ENCODE data around the gene LDAF1. TPM values are rescaled to one million over a fixed set of nuclear protein-coding genes. Genes with fewer than 3 reads are reported as not detected.

Gene LDAF1
- total RNA-seq, 1 experiment from 2014 or later = 5.9 TPM

GRCh38 chr16:21222495-21223337, 64.2 kb downstream of the LDAF1 start:
- no peak for TF ChIP-seq EZH2 (IDR thresholded peaks at IDR 0.05; ENCODE audit: borderline replicate concordance, low read depth, low read length, poor library complexity, severe bottlenecking)
- TF ChIP-seq CTCF (conservative IDR thresholded peaks at IDR 0.05; ENCODE audit: low read depth, low read length) = no peak
- no peak for DNase-seq (ENCODE audit: low spot score)
- Histone ChIP-seq H3K9me3 (ENCODE audit: low read depth, low read length, poor library complexity, severe bottlenecking) (no peaks in the 10 kb centered on the region), H3K4me3 (ENCODE audit: low read depth, low read length, poor library complexity, severe bottlenecking) (no peak overlapping the region), H3K36me3 (ENCODE audit: insufficient read depth, low read length, poor library complexity, severe bottlenecking) (no peaks in the 10 kb centered on the region), H3K27ac (ENCODE audit: low read depth, low read length, poor library complexity, severe bottlenecking) (no peak overlapping the region), H3K27me3 (replicated peaks; ENCODE audit: insufficient read depth, low read depth, low read length, poor library complexity) (peaks cover 36% of the 10 kb centered on the region), H3K4me1 (ENCODE audit: insufficient read depth, low read length, poor library complexity, severe bottlenecking) (no peaks in the 10 kb centered on the region)
- intact Hi-C loops (cut with micrococcal nuclease; ENCODE audit: unreplicated experiment) = no loop called here
- ChIA-PET POLR2A (ENCODE audit: low non-redundant PET) (no interaction called here), CTCF (no interaction called here)
- no TSS peak for BruUV-seq (replicated peaks)

GRCh38 chr16:21223787-21224186, 65.3 kb downstream of the LDAF1 start:
- DNase-seq (ENCODE audit: low spot score) = no peak
- intact Hi-C loops (cut with micrococcal nuclease; ENCODE audit: unreplicated experiment) = no loop called here
- CTCF ChIA-PET = no interaction called here
- Histone ChIP-seq H3K27me3 (replicated peaks; ENCODE audit: insufficient read depth, low read depth, low read length, poor library complexity) (peaks cover 41% of the 10 kb centered on the region), H3K27ac (ENCODE audit: low read depth, low read length, poor library complexity, severe bottlenecking) (no peak overlapping the region), H3K4me1 (ENCODE audit: insufficient read depth, low read length, poor library complexity, severe bottlenecking) (no peaks in the 10 kb centered on the region), H3K4me3 (ENCODE audit: low read depth, low read length, poor library complexity, severe bottlenecking) (no peak overlapping the region), H3K9me3 (ENCODE audit: low read depth, low read length, poor library complexity, severe bottlenecking) (no peaks in the 10 kb centered on the region), H3K36me3 (ENCODE audit: insufficient read depth, low read length, poor library complexity, severe bottlenecking) (no peaks in the 10 kb centered on the region)
- no TSS peak for BruUV-seq (replicated peaks)
- no peak for TF ChIP-seq CTCF (conservative IDR thresholded peaks at IDR 0.05; ENCODE audit: low read depth, low read length)
- no peak for TF ChIP-seq EZH2 (IDR thresholded peaks at IDR 0.05; ENCODE audit: borderline replicate concordance, low read depth, low read length, poor library complexity, severe bottlenecking)
- POLR2A ChIA-PET (ENCODE audit: low non-redundant PET) = no interaction called here

- CTCF ChIA-PET = no interaction called here
Measured at GRCh38 chr16:21224800-21225199, 66.3 kb downstream of the LDAF1 start.

More at GRCh38 chr16:21224800-21225199, 66.3 kb downstream of the LDAF1 start:
- intact Hi-C loops (cut with micrococcal nuclease; ENCODE audit: unreplicated experiment) = no loop called here
- Histone ChIP-seq H3K4me1 (ENCODE audit: insufficient read depth, low read length, poor library complexity, severe bottlenecking) (no peaks in the 10 kb centered on the region), H3K4me3 (ENCODE audit: low read depth, low read length, poor library complexity, severe bottlenecking) (no peak overlapping the region), H3K27ac (ENCODE audit: low read depth, low read length, poor library complexity, severe bottlenecking) (no peak overlapping the region), H3K9me3 (ENCODE audit: low read depth, low read length, poor library complexity, severe bottlenecking) (no peaks in the 10 kb centered on the region), H3K36me3 (ENCODE audit: insufficient read depth, low read length, poor library complexity, severe bottlenecking) (no peaks in the 10 kb centered on the region), H3K27me3 (replicated peaks; ENCODE audit: insufficient read depth, low read depth, low read length, poor library complexity) (peaks cover 51% of the 10 kb centered on the region)
- DNase-seq (ENCODE audit: low spot score) = no peak
- no peak for TF ChIP-seq EZH2 (IDR thresholded peaks at IDR 0.05; ENCODE audit: borderline replicate concordance, low read depth, low read length, poor library complexity, severe bottlenecking)
- TF ChIP-seq CTCF (conservative IDR thresholded peaks at IDR 0.05; ENCODE audit: low read depth, low read length) = no peak
- POLR2A ChIA-PET (ENCODE audit: low non-redundant PET) = no interaction called here
- no TSS peak for BruUV-seq (replicated peaks)
